Endothelial cell of umbilical vein (primary cell): ENCODE measurements around the gene DMD.

Experiments used
- CTCF ChIP-seq, 2 donors: IDR thresholded peaks; 1 replicate in 1 of 2; 2 replicates in 1 of 2; pipeline ENCODE4 v1.5.1; 2011; ENCODE audit warnings: low read length in 2 of 2, mild to moderate bottlenecking in 2 of 2, moderate library complexity in 2 of 2, control low read depth in 1 of 2, inconsistent platforms in 1 of 2, low read depth in 1 of 2; ENCODE audit not compliant: insufficient read depth in 1 of 2; ENCODE audit errors: extremely low read depth in 1 of 2
- EZH2 ChIP-seq: IDR thresholded peaks from 2 replicates; pipeline ENCODE4 v1.6.1; 2012; ENCODE audit warnings: borderline replicate concordance, low read depth, mild to moderate bottlenecking, moderate library complexity, low read length, inconsistent platforms; ENCODE audit not compliant: severe bottlenecking
- GATA2 ChIP-seq: IDR thresholded peaks from 2 replicates; pipeline ENCODE4 v1.7.0; 2011; ENCODE audit warnings: low read depth, mild to moderate bottlenecking, moderate library complexity, mixed read lengths, low read length; ENCODE audit not compliant: insufficient read length, insufficient read depth
- MAX ChIP-seq: IDR thresholded peaks from 2 replicates; pipeline ENCODE4 v1.6.1; 2011; ENCODE audit not compliant: insufficient read depth, insufficient read length
- POLR2A ChIP-seq: IDR thresholded peaks from 2 replicates; pipeline ENCODE4 v1.6.1; 2012; ENCODE audit warnings: low read depth, mild to moderate bottlenecking, control low read depth, low read length
- POLR2AphosphoS5 ChIP-seq: IDR thresholded peaks from 2 replicates; pipeline ENCODE4 v1.6.1; 2012; ENCODE audit warnings: low read depth, mild to moderate bottlenecking, control low read depth, low read length, moderate library complexity; ENCODE audit not compliant: insufficient read depth

GRCh38 chrX:31440546-31440945 is 1770.8 kb downstream of the DMD start:
- no peak for TF ChIP-seq CTCF (IDR thresholded peaks at IDR 0.05; ENCODE audit: extremely low read depth in 1 of 2, insufficient read depth in 1 of 2, low read depth in 1 of 2, low read length in 2 of 2)
- no peak for TF ChIP-seq POLR2A
- no peak for TF ChIP-seq POLR2AphosphoS5
- TF ChIP-seq GATA2: no peak
- TF ChIP-seq EZH2: no peak
- TF ChIP-seq MAX: no peak
